Dermis microvascular lymphatic vessel endothelial cell (primary cell): ENCODE results near the gene LRFN3. TPM values are rescaled to one million over a fixed set of nuclear protein-coding genes. Genes with fewer than 3 reads are reported as not detected.
"Not testable (repeated sequence)": the region's sequence is repeated elsewhere in the genome, so short reads cannot be mapped to it uniquely, and the experiment has no call there.

Experiments used
- DNase-seq, 2 donors: peaks; one replicate each; pipeline versions ENCODE4 v3.0.0 to v3.0.0-alpha.2; 2010; ENCODE audit warnings: low read depth in 2 of 2
- total RNA-seq: library from RNA; depleted of rRNA; stranded (reverse); fragments of >200 nt; gene quantifications from 2 replicates; pipeline ENCODE4 v1.2.1, GENCODE V29; 2014

Gene LRFN3
- total RNA-seq, 1 donor from 2014 or later: 0.77 TPM

GRCh38 chr19:35904311-35905068 lies 31.7 kb upstream of the LRFN3 start:
- DNase-seq: no peak

GRCh38 chr19:35905178-35905727 lies 30.9 kb upstream of the LRFN3 start:
- DNase-seq: no peak

GRCh38 chr19:35907377-35907745 lies 28.8 kb upstream of the LRFN3 start:
- DNase-seq: no peak

- no peak for DNase-seq
Observed at GRCh38 chr19:35908010-35908441, 28.1 kb upstream of the LRFN3 start, which contains the start of gene TYROBP. Gene TYROBP (minus strand): TSS chr19:35908295. CDS start chr19:35908228, 67 bp downstream.

GRCh38 chr19:35908973-35909683 lies 27.0 kb upstream of the LRFN3 start:
- no peak for DNase-seq

DNA sequence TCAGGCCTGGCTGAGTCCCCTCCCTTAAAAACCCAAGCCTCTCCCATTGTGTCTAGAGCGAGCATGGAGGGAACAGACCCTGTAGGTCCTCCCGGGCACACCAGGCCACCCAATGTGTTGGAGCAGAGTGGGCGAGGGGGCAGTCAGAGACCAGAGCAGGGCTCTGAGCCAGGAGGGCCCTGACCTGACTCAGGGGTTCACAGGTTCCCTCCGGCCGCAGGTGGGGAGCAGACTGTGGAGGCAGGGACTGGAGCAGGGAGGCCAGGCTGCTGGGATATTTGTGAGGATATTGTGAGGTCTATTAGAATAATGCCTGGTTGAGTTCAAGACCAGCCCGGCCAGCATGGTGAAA lies 26.5 kb upstream of the LRFN3 start:
- no peak for DNase-seq

DNA sequence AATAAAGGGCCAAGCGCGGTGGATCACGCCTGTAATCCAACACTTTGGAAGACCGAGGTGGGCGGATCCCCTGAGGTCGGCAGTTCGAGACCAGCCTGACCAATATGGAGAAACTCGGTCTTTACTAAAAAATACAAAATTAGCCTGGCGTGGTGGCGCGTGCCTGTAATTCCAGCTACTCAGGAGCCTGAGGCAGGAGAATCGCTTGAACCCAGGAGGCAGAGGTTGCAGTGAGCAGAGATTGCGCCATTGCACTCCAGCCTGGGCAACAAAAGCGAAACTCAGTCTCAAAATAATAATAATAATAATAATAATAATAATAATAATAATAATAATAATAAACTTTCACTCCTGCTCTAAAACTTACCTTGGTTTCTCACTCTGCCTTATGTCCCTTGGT lies 25.8 kb upstream of the LRFN3 start:
- not testable (repeated sequence) for DNase-seq

DNA sequence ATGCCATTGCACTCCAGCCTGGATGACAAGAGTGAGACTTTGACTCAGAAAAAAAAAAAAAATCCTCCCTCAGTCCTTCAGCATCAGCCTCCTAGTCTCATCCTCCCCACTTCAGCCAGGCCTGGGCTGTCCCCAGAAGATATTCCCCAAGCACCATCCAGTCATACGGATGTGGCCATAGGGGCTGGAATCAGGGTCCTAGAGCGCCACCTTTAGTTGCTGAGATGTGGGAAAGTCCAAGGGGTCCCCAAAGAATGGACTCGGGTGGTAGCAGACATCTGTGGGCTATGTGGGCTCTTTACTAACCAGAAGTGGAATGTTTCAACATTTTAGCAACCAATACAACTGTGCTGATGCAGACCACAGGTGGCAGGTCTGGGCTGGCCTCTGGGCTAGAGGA lies 25.0 kb upstream of the LRFN3 start:
- no peak for DNase-seq

- DNase-seq: no peak
Observed at GRCh38 chr19:35911790-35912189, 24.4 kb upstream of the LRFN3 start.

GRCh38 chr19:35913589-35913988 lies 22.6 kb upstream of the LRFN3 start:
- DNase-seq: no peak

DNA sequence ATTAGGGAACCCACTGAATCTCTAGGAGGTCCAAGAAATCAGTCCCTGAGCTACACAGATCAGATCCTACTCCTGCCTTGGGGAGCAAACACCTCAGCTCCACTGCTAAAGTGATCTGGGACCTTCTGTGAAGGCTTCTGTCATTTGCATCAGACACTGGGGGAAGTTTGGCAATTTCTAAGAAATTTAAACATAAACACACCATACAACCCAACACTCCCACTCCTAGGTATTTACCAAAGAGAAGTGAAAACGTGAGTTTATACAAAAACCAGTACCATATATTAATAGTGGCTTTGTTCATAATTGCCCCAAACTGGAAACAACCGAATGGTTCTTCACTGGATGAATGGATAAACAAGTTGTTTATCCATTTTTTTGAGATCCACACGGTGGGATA lies 20.7 kb upstream of the LRFN3 start:
- DNase-seq: no peak

DNA sequence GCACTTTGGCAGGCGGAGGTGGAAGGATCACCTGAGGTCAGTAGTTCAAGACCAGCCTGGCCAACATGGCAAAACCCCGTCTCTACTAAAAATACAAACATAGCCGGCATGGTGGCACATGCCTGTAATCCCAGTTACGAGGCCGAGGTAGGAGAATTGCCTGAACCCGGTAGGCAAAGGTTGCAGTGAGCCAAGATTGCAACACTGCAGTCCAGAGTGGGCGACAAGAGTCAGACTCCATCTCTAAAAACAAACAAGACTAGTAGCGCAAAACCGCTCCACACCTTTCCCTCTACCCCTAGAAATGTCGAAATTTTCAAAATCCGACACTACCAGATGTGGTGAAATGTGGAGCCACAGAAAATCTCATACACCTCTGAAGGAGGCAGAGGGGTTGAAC lies 16.9 kb upstream of the LRFN3 start:
- no peak for DNase-seq

- no peak for DNase-seq
Observed at GRCh38 chr19:35921012-35921411, 15.2 kb upstream of the LRFN3 start.

DNA sequence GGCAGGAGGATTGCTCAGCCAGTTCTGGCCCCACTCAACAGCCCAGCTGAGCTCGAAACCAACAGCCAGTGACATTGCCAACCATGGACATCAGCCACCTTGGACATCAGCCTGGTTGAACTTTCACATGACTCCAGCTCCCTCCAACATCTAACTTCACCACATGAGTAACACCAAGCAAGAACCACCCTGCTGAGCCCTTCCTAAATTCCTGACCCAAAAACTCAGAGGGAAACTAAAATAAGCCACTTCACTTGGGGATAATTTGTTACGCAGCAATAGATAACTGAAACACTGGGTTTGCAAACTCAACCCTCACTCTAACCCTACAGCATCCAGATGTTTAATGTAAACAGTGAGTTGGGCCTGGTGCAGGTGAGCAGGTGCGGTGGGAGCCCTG lies 10.7 kb upstream of the LRFN3 start:
- DNase-seq: no peak

DNA sequence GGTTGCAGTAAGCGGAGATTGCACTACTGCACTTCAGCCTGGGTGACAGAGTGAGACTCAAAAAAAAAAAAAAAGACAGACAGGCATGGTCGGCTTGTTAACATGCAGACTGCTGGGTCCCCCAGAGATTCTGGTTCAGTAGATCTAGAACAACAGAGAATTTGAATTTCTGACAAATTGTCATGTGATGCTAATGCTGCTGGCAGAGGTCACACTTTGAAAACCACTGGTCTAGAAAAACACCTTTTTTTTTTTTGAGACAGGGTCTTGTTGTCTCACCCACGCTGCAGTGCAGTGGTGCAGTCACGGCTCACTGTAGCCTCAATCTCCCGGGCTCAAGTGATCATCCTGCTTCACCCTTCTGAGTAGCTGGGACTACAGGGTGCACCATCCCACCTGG lies 7.7 kb upstream of the LRFN3 start:
- no peak for DNase-seq

DNA sequence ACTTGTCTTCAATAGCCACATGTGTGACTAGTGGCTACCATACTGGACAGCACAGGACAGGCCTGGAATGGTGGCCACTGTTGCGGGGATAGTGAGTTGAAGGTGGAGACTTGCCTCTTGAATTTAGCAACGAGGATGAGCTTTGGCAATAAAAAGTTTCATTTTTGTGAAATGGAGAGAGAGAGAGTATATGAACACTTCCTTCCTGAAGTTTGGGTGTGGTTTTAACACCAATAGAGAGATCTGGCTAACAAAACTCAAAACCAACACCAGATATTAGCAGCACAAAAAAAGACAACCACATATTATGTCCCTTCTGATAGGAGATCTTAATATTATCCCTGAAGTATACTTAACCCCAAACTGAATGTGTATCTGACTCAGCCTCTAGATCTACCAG lies 6.3 kb upstream of the LRFN3 start:
- DNase-seq: no peak

GRCh38 chr19:35931161-35931873 lies 4.9 kb upstream of the LRFN3 start:
- peak; percentile 99 to 100 for DNase-seq

DNA sequence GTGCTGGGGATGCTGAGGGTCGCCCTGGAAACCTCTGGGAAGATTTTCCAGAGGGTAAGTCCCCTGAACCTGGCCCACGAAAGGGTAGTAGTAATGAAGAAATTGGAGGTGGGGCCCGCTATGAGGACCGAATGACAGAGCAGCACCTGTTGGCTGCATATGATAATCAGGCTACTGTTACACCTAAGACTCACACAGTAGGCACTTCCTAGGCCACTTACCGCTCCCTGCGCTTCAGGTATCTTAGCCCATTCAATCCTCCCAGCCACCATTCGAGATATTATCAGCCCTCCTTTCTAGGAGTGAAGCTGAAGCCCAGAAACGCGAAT lies 4.3 kb upstream of the LRFN3 start:
- DNase-seq: no peak

DNA sequence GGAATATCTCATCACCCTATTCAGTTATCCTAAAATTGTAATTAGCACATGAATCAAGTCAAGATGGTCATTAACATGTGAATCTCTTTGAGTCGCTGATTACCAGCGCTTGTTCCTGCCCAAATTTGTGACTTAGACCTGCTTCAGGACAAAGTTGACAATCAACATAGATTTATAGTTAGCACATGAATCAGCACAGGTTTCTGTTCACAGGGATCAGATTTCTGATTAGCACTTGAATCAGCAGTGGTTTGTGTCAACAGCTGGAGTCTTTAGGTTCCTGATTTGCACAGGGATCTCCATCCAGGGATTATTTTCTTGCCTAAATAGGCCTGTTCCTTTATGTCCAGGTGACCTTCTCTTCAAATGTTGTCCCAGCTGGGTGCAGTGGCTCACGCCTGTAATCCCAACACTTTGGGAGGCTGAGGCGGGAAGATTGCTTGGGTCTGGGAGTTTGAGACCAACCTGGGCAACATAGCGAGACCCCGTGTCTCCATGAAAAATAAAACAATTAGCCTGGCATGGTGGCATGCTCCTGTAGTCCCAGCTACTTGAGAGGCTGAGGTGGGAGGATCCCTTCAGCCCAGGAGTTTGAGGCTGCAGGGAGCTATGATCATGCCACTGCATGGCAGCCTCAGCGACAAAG lies 3.8 kb upstream of the LRFN3 start:
- no peak for DNase-seq

GRCh38 chr19:35936738-35937268 lies 629 bp downstream of the LRFN3 start:
- no peak for DNase-seq
